HepG2 (cell line): Measurements from ENCODE around the gene C1orf116. TPM values are rescaled to one million over a fixed set of nuclear protein-coding genes. Genes with fewer than 3 reads are reported as not detected.

Experiments used
- ATAC-seq: fragments of 200-7000 bp; cut with Tn5 transposase; 3 replicates; pipeline ENCODE4 v1.9.1; 2020; ENCODE audit warnings: mild to moderate bottlenecking, moderate library complexity
- BruUV-seq: library from RNA; stranded (reverse); fragments of 400-500 nt; replicated peaks from 2 replicates; lab custom pipeline; 2021; lab: Mats Ljungman, UMichigan
- CTCF ChIA-PET: fragments of 300-600 bp; formaldehyde crosslinking; extraction: SDS; loops from one replicate; lab custom pipeline; 2021; ENCODE audit warnings: low total read pairs, inconsistent platforms, low intra/inter-chr PET ratio; lab: Yijun Ruan, JAX
- POLR2A ChIA-PET: fragments of 350-600 bp; sonication (Branson Sonifier 250); formaldehyde crosslinking; loops from one replicate; lab custom pipeline; 2020; ENCODE audit warnings: antibody characterized with exemption, inconsistent platforms; lab: Yijun Ruan, JAX
- DNase-seq: peaks from one replicate; pipeline ENCODE4 v3.0.0-alpha.2; 2015; ENCODE audit warnings: low spot score
- FAIRE-seq: peaks from 3 replicates; lab custom pipeline; 2011; peaks lifted over from hg19 to GRCh38; lab: Jason Lieb, UNC
- H2AFZ ChIP-seq: one replicate; pipeline ENCODE4 v1.6.1; 2011; ENCODE audit warnings: low read length, inconsistent platforms
- H3K27ac ChIP-seq: fragments of 300-600 bp; 3 replicates; pipeline ENCODE4 v1.8.0; 2011; ENCODE audit warnings: mixed run types, mild to moderate bottlenecking, mixed read lengths, low read length, inconsistent platforms; ENCODE audit not compliant: insufficient read depth; ENCODE audit errors: extremely low read length
- H3K27me3 ChIP-seq, 2 experiments: fragments of 200-600 bp in 1 of 2; 2 replicates in 1 of 2; 3 replicates in 1 of 2; pipeline versions ENCODE4 v1.6.0 to v1.8.0; 2011; ENCODE audit warnings: low read length in 2 of 2, mild to moderate bottlenecking in 2 of 2, moderate library complexity in 2 of 2, inconsistent platforms in 1 of 2; ENCODE audit not compliant: insufficient read depth in 2 of 2, control insufficient read depth in 1 of 2
- H3K36me3 ChIP-seq, 2 experiments: fragments of 200-600 bp in 1 of 2; replicated peaks in 1 of 2; 2 replicates in 1 of 2; 3 replicates in 1 of 2; pipeline versions ENCODE4 v1.5.1 to v1.8.0; 2011; ENCODE audit warnings: low read length in 2 of 2, inconsistent platforms in 1 of 2; ENCODE audit not compliant: insufficient read depth in 2 of 2, control insufficient read depth in 1 of 2
- H3K4me1 ChIP-seq: 2 replicates; pipeline ENCODE4 v1.5.1; 2012; ENCODE audit warnings: low read length, inconsistent platforms; ENCODE audit not compliant: insufficient read depth
- H3K4me2 ChIP-seq: 2 replicates; pipeline ENCODE4 v1.6.0; 2011; ENCODE audit warnings: low read depth, low read length, inconsistent platforms
- H3K4me3 ChIP-seq, 3 experiments: fragments of 200-600 bp in 1 of 3; sonication (generic), shearing (Covaris generic) in 1 of 3; replicated peaks in 1 of 3; 2 replicates each; pipeline ENCODE4 v1.5.1; 2011 to 2016; ENCODE audit warnings: low read length in 3 of 3, inconsistent platforms in 2 of 3, low read depth in 2 of 3, mild to moderate bottlenecking in 2 of 3, control low read depth in 1 of 3, mixed read lengths in 1 of 3; ENCODE audit not compliant: insufficient read depth in 1 of 3
- H3K79me2 ChIP-seq: one replicate; pipeline ENCODE4 v1.6.1; 2011; ENCODE audit warnings: low read length, inconsistent platforms; ENCODE audit not compliant: insufficient read depth
- H3K9ac ChIP-seq: 2 replicates; pipeline ENCODE4 v1.6.0; 2011; ENCODE audit warnings: mild to moderate bottlenecking, low read depth, low read length, inconsistent platforms; ENCODE audit not compliant: insufficient read depth
- H3K9me3 ChIP-seq: 2 replicates; pipeline ENCODE4 v1.5.1; 2012; ENCODE audit warnings: mild to moderate bottlenecking, low read length
- H4K20me1 ChIP-seq: 2 replicates; pipeline ENCODE4 v1.6.0; 2011; ENCODE audit warnings: inconsistent platforms, mild to moderate bottlenecking, low read length, moderate library complexity; ENCODE audit not compliant: insufficient read depth
- ETV6 ChIP-seq: sonication (generic); formaldehyde crosslinking; conservative IDR thresholded peaks from 2 replicates; pipeline ENCODE4 v1.4.0; 2020; ENCODE audit warnings: missing genetic modification reagents
- HDAC2 ChIP-seq: sonication (generic); formaldehyde crosslinking; IDR thresholded peaks from 2 replicates; pipeline ENCODE4 v1.4.0; 2020; ENCODE audit warnings: missing genetic modification reagents
- KDM4B ChIP-seq: sonication (generic); formaldehyde crosslinking; IDR thresholded peaks from 2 replicates; pipeline ENCODE4 v1.4.0; 2020; ENCODE audit warnings: missing genetic modification reagents
- MED13 ChIP-seq: sonication (generic); formaldehyde crosslinking; IDR thresholded peaks from 2 replicates; pipeline ENCODE4 v1.5.0; 2020; ENCODE audit warnings: missing genetic modification reagents
- RELA ChIP-seq: sonication (generic); formaldehyde crosslinking; IDR thresholded peaks from 2 replicates; pipeline ENCODE4 v1.4.0; 2020; ENCODE audit warnings: missing genetic modification reagents
- WGBS: methylation state at CpG from one replicate; pipeline ENCODE4 v1.1.6; 2017; ENCODE audit warnings: low lambda C conversion rate; 5-methylcytosine and 5-hydroxymethylcytosine counted together
- in situ Hi-C: cut with HindIII; loops from 2 replicates; pipeline ENCODE4 v1.10.0; 2017; ENCODE audit warnings: low pct_unique_long_range_greater_than_20kb; ENCODE audit not compliant: extremely low pct_ligation_motif_present
- intact Hi-C: fragments of 100-400 bp; cut with micrococcal nuclease; formaldehyde crosslinking; loops from one replicate; pipeline ENCODE4 v1.10.0; 2022; ENCODE audit not compliant: unreplicated experiment
- polyA plus RNA-seq, 8 experiments: library from polyadenylated mRNA; depleted of rRNA in 3 of 8; stranded (reverse) in 7 of 8; unstranded in 1 of 8; fragments of >200 nt; fragmentation: Illumina TruSeq in 4 of 8; extraction: Trizol in 4 of 8; gene quantifications; 2 replicates each; pipeline versions ENCODE4 v1.2.1 to v1.2.3, GENCODE V29; 2011 to 2016; ENCODE audit warnings: low read depth in 4 of 8, missing spikeins in 1 of 8, mixed read lengths in 1 of 8; ENCODE audit not compliant: insufficient read depth in 1 of 8
- total RNA-seq, 5 experiments: library from RNA; depleted of rRNA; stranded (reverse); fragments of >200 nt; fragmentation: Illumina TruSeq; extraction: Trizol; gene quantifications; 2 replicates each; pipeline ENCODE4 v1.2.3, GENCODE V29; 2016; ENCODE audit warnings: low read depth in 1 of 5
- TF ChIP-seq, protein P1 (sequence below): sonication (generic); formaldehyde crosslinking; IDR thresholded peaks from 2 replicates; pipeline ENCODE4 v1.8.1; 2023; ENCODE audit warnings: mild to moderate bottlenecking, inconsistent platforms, moderate library complexity, missing genetic modification reagents, borderline replicate concordance

C1orf116 gene
- total and polyA plus RNA-seq, 2 of the 13 experiments (the other 11 are each of a cell fraction or from before 2014, with no cell fraction given), result 0.51 to 0.95 TPM

DNA sequence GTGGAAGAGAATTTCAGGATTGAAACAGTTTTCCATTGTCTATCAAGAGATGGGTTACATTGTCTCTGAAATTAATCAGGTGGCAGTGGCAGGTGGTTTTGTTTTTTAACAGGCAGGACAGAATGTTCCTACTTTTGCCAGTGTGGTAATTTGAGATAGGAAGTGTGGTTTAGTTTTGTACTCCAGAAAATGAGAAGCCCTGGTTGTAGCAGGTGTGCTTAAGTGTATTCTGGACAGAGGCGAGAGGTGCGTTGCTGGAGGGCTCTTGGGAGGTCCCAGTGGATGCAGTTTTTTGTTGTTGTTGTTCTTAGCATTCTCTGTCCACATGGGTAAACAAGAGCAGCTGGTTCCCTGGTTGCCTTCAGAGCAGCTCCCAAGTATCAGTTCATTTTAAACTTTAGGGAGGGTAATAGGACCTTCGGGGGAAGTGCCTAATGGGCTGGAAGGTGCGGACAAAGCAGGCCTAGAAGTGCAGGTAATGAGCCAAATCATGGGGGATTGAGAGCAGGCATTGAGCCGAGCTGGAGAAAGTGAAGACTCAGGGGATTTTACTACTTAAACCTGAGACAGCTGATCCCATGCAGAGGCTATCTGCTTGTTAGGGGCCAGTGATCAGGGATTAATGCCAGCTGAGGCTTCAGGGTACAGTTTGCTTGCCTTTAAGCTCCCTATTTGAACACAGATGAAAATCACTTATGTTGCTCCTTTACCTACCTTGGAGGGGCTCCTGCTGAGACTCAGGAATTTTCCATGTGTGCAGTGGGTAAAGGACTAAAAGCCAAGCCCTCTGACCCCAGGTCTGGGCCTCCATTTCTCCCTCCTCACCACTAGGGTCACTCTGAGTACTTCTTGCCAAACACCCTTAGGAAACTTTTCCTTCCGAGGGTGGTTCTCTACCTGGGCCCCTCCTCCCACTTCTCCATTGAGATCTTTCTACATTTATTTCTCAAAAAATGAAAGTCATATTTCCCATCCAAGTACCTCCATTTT is 26.6 kb upstream of the C1orf116 start:
- in situ Hi-C loops (no loop called here), intact Hi-C loops (no loop called here)
- WGBS, result 95% methylated on average over 6 of the region's 6 CpGs
- 0 out of 2 replicates have a peak, but pooled peaks cover 8% of the 10 kb centered on the region for H3K4me1 ChIP-seq
- peak; percentile 60 for ATAC-seq
- H3K27me3 ChIP-seq, result no peaks in the 10 kb centered on the region
- no peak for DNase-seq
- no peaks in the 10 kb centered on the region for H3K79me2 ChIP-seq
- H3K4me3 ChIP-seq, result no peak overlapping the region
- FAIRE-seq, result no peak
- H3K36me3 ChIP-seq, result peaks cover 3 to 16% of the 10 kb centered on the region in 2 experiments; a peak in 4 of 5 replicates
- ChIA-PET POLR2A (no interaction called here), CTCF (no interaction called here)
- H2AFZ ChIP-seq, result no peak overlapping the region
- H4K20me1 ChIP-seq, result no peaks in the 10 kb centered on the region
- no peak overlapping the region for H3K4me2 ChIP-seq
- no peak overlapping the region for H3K9ac ChIP-seq
- no peak overlapping the region for H3K27ac ChIP-seq
- no peaks in the 10 kb centered on the region for H3K9me3 ChIP-seq
- no TSS peak for BruUV-seq
- no peak for TF ChIP-seq HDAC2 (CRISPR knock-in tag)
- no peak for TF ChIP-seq ETV6
- TF ChIP-seq, protein P1, sequence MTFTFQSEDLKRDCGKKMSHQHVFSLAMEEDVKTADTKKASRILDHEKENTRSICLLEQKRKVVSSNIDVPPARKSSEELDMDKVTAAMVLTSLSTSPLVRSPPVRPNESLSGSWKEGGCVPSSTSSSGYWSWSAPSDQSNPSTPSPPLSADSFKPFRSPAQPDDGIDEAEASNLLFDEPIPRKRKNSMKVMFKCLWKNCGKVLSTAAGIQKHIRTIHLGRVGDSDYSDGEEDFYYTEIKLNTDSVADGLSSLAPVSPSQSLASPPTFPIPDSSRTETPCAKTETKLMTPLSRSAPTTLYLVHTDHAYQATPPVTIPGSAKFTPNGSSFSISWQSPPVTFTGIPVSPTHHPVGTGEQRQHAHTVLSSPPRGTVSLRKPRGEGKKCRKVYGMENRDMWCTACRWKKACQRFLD (CRISPR knock-in tag), result no peak
- TF ChIP-seq RELA, result no peak
- TF ChIP-seq KDM4B (CRISPR knock-in tag), result no peak

DNA sequence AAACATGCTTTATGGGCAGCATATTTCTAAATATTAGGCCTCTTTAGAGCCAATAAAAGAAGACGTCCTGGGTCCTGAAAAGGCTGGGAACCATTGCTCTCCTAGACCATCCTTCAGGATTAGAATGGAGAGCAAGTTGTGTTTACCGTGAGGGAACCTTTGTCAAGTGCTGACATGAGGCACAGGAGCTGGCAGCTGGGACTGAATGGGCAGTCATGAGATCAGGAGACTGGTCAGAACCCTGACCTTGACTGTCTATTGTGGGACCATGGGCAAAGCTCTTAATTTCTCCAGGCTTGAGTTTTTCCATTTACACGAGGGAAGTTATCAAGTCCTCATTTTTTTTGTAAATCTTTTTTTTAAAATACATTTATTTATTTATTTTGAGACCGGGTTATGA is 25.7 kb upstream of the C1orf116 start:
- in situ Hi-C loops (no loop called here), intact Hi-C loops (no loop called here)
- WGBS, result 86% methylated on average over 4 of the region's 4 CpGs
- H3K4me1 ChIP-seq, result 0 out of 2 replicates have a peak, but pooled peaks cover 14% of the 10 kb centered on the region
- TF ChIP-seq MED13 (CRISPR knock-in tag), result no peak
- H3K79me2 ChIP-seq, result no peaks in the 10 kb centered on the region
- DNase-seq (no peak), ATAC-seq (no peak), FAIRE-seq (no peak)
- H3K36me3 ChIP-seq, result peaks cover 1 to 8% of the 10 kb centered on the region in 2 experiments; a peak in 2 of 5 replicates
- H3K27me3 ChIP-seq, result no peaks in the 10 kb centered on the region
- BruUV-seq, result no TSS peak
- no peaks in the 10 kb centered on the region for H4K20me1 ChIP-seq
- H3K9ac ChIP-seq, result no peak overlapping the region
- POLR2A ChIA-PET, result no interaction called here
- H3K27ac ChIP-seq, result no peak overlapping the region
- H3K9me3 ChIP-seq, result no peaks in the 10 kb centered on the region
- H3K4me3 ChIP-seq, result no peak overlapping the region
- CTCF ChIA-PET, result no interaction called here
- no peak overlapping the region for H3K4me2 ChIP-seq
- no peak overlapping the region for H2AFZ ChIP-seq
